ENCODE data around the gene PSME3IP1.

PSME3IP1 gene

GRCh38 chr16:57166951-57167350 is 18.9 kb downstream of the PSME3IP1 start:
- DNase-seq: no peak

GRCh38 chr16:57166451-57166850 is 19.4 kb downstream of the PSME3IP1 start:
- no peak for DNase-seq

- DNase-seq: no peak
Observed at GRCh38 chr16:57165938-57166337, 19.9 kb downstream of the PSME3IP1 start.

- no peak for DNase-seq
Observed at GRCh38 chr16:57165483-57165882, 20.4 kb downstream of the PSME3IP1 start.

GRCh38 chr16:57163842-57164241 is 22.0 kb downstream of the PSME3IP1 start:
- DNase-seq: no peak

- no peak for DNase-seq
Observed at GRCh38 chr16:57159447-57159846, 26.4 kb downstream of the PSME3IP1 start.

GRCh38 chr16:57157533-57157932 is 28.3 kb downstream of the PSME3IP1 start:
- no peak for DNase-seq

GRCh38 chr16:57156351-57156703 is 29.5 kb downstream of the PSME3IP1 start:
- DNase-seq: no peak

- DNase-seq: no peak
Observed at GRCh38 chr16:57155702-57156350, 30.0 kb downstream of the PSME3IP1 start.

GRCh38 chr16:57153841-57154240 is 32.0 kb downstream of the PSME3IP1 start:
- no peak for DNase-seq

GRCh38 chr16:57152096-57153093 is 33.4 kb downstream of the PSME3IP1 start:
- no peak for DNase-seq

GRCh38 chr16:57151369-57151768 is 34.5 kb downstream of the PSME3IP1 start:
- DNase-seq: no peak

- no peak for DNase-seq
Observed at GRCh38 chr16:57150682-57151330, 35.0 kb downstream of the PSME3IP1 start.

GRCh38 chr16:57149391-57149790 is 36.4 kb downstream of the PSME3IP1 start:
- DNase-seq: no peak

- DNase-seq: no peak
Observed at GRCh38 chr16:57148481-57148880, 37.4 kb downstream of the PSME3IP1 start.

- DNase-seq: no peak
Observed at GRCh38 chr16:57147381-57148221, 38.2 kb downstream of the PSME3IP1 start.

GRCh38 chr16:57146735-57147134 is 39.1 kb downstream of the PSME3IP1 start:
- no peak for DNase-seq

- no peak for DNase-seq
Observed at GRCh38 chr16:57146040-57146647, 39.7 kb downstream of the PSME3IP1 start.

GRCh38 chr16:57145046-57146021 is 40.5 kb downstream of the PSME3IP1 start:
- no peak for DNase-seq

- DNase-seq: no peak
Observed at GRCh38 chr16:57144027-57144426, 41.8 kb downstream of the PSME3IP1 start.
